Smooth muscle cell (in vitro differentiated cells): ENCODE measurements around the gene USP2. TPM values are rescaled to one million over a fixed set of nuclear protein-coding genes. Genes with fewer than 3 reads are reported as not detected.

Source experiments
- DNase-seq: peaks from one replicate; lab custom pipeline; 2025; ENCODE audit not compliant: unreplicated experiment; lab: John Stamatoyannopoulos, UW
- H2AFZ ChIP-seq: fragments of 200-600 bp; sonication (generic); 2 replicates; pipeline ENCODE4 v1.6.0; 2016; ENCODE audit warnings: antibody characterized with exemption, low read depth, mild to moderate bottlenecking
- H3F3A ChIP-seq: fragments of 200-600 bp; sonication (generic); 2 replicates; pipeline ENCODE4 v1.6.0; 2017; ENCODE audit warnings: antibody characterized with exemption, low read depth
- H3K27ac ChIP-seq: fragments of 200-600 bp; sonication (generic); 2 replicates; pipeline ENCODE4 v1.5.1; 2016; ENCODE audit warnings: low read depth, mild to moderate bottlenecking
- H3K27me3 ChIP-seq: fragments of 200-600 bp; sonication (generic); 2 replicates; pipeline ENCODE4 v1.6.1; 2016; ENCODE audit warnings: low read depth, mild to moderate bottlenecking
- H3K36me3 ChIP-seq: fragments of 200-600 bp; sonication (generic); 2 replicates; pipeline ENCODE4 v1.5.1; 2016; ENCODE audit warnings: low read depth
- H3K4me1 ChIP-seq: fragments of 200-600 bp; sonication (generic); 2 replicates; pipeline ENCODE4 v1.5.1; 2016; ENCODE audit warnings: low read depth
- H3K4me2 ChIP-seq: fragments of 200-600 bp; sonication (generic); 2 replicates; pipeline ENCODE4 v1.6.0; 2016; ENCODE audit warnings: mild to moderate bottlenecking
- H3K4me3 ChIP-seq: fragments of 200-600 bp; sonication (generic); 2 replicates; pipeline ENCODE4 v1.5.1; 2016; ENCODE audit warnings: mild to moderate bottlenecking
- H3K79me2 ChIP-seq: fragments of 200-600 bp; sonication (generic); 2 replicates; pipeline ENCODE4 v1.6.0; 2016; ENCODE audit warnings: low read depth, mild to moderate bottlenecking
- H3K9ac ChIP-seq: fragments of 200-600 bp; sonication (generic); 2 replicates; pipeline ENCODE4 v1.6.0; 2016; ENCODE audit warnings: low read depth
- H3K9me3 ChIP-seq: fragments of 200-600 bp; sonication (generic); replicated peaks from 2 replicates; pipeline ENCODE4 v1.5.1; 2016; ENCODE audit warnings: low read depth
- H4K20me1 ChIP-seq: fragments of 200-600 bp; sonication (generic); 2 replicates; pipeline ENCODE4 v1.6.0; 2016; ENCODE audit warnings: low read depth
- CTCF ChIP-seq: fragments of 200-600 bp; sonication (generic); IDR thresholded peaks from 2 replicates; pipeline ENCODE4 v1.5.1; 2017; ENCODE audit warnings: borderline replicate concordance, mild to moderate bottlenecking, antibody characterized with exemption; ENCODE audit not compliant: insufficient read depth, poor library complexity, severe bottlenecking
- WGBS: methylation state at CpG from one replicate; pipeline ENCODE4 v1.1.7; 2016; ENCODE audit warnings: low lambda C conversion rate; 5-methylcytosine and 5-hydroxymethylcytosine counted together
- polyA plus RNA-seq: library from polyadenylated mRNA; unstranded; fragments of >200 nt; fragmentation: Nextera tagmentation; extraction: Ambion mirVana; gene quantifications from 2 replicates; pipeline ENCODE4 v1.2.1, GENCODE V29; 2016
- total RNA-seq: library from RNA; depleted of rRNA; stranded (reverse); fragments of >200 nt; gene quantifications from 2 replicates; pipeline ENCODE4 v1.2.3, GENCODE V29; 2014

USP2 gene
- total and polyA plus RNA-seq, 2 experiments from 2014 or later = 0.25 to 1.4 TPM

GRCh38 chr11:119322921-119323531 is 58.5 kb downstream of the USP2 start:
- peaks cover 34% of the 10 kb centered on the region for H3F3A ChIP-seq
- H3K36me3 ChIP-seq = no peaks in the 10 kb centered on the region
- no peak overlapping the region for H3K27ac ChIP-seq
- H3K27me3 ChIP-seq = no peaks in the 10 kb centered on the region
- peaks cover 35% of the 10 kb centered on the region for H3K4me1 ChIP-seq
- no peak for TF ChIP-seq CTCF
- no peak overlapping the region for H3K4me3 ChIP-seq
- H3K79me2 ChIP-seq = no peaks in the 10 kb centered on the region
- no peak overlapping the region for H2AFZ ChIP-seq
- H3K9me3 ChIP-seq = no peaks in the 10 kb centered on the region
- DNase-seq = no peak
- whole genome bisulfite sequencing = 95% methylated on average over 20 of the region's 20 CpGs
- no peak overlapping the region for H3K9ac ChIP-seq
- no peak overlapping the region for H3K4me2 ChIP-seq
- no peaks in the 10 kb centered on the region for H4K20me1 ChIP-seq

DNA sequence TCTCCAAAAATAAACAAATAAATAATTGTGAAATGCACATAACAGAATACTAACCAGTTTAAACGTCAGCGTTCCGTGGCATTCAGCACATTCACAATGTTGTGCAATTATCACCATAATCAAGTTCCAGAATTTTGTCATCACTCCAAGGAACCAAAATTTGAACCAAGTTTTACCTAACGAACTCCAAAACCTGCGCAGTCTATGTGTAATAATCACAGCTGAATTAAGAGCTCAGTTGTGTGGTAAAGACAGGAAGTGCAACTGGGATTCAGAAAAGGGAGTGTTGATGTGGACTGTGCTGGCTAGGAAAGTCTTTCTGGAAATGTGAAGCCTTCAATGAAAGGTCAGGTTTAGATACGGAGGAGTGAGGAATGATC is 59.1 kb downstream of the USP2 start:
- no peaks in the 10 kb centered on the region for H4K20me1 ChIP-seq
- H3K4me3 ChIP-seq = no peak overlapping the region
- H2AFZ ChIP-seq = no peak overlapping the region
- H3K27me3 ChIP-seq = no peaks in the 10 kb centered on the region
- H3K4me1 ChIP-seq = peaks cover 41% of the 10 kb centered on the region
- H3K9ac ChIP-seq = no peak overlapping the region
- no peak overlapping the region for H3K27ac ChIP-seq
- WGBS = 71% methylated on average over 6 of the region's 6 CpGs
- DNase-seq = no peak
- H3K9me3 ChIP-seq = no peaks in the 10 kb centered on the region
- H3K79me2 ChIP-seq = no peaks in the 10 kb centered on the region
- peaks cover 41% of the 10 kb centered on the region for H3F3A ChIP-seq
- TF ChIP-seq CTCF = no peak
- no peak overlapping the region for H3K4me2 ChIP-seq
- no peaks in the 10 kb centered on the region for H3K36me3 ChIP-seq

GRCh38 chr11:119320776-119321524 is 60.5 kb downstream of the USP2 start:
- no peaks in the 10 kb centered on the region for H3K36me3 ChIP-seq
- DNase-seq = no peak
- H3K27me3 ChIP-seq = no peaks in the 10 kb centered on the region
- H3K4me2 ChIP-seq = peak overlapping the region; percentile 98
- peaks cover 43% of the 10 kb centered on the region for H3F3A ChIP-seq
- WGBS = under 1% methylated on average over 43 of the region's 60 CpGs
- H3K4me1 ChIP-seq = peaks cover 51% of the 10 kb centered on the region
- H3K9ac ChIP-seq = peak overlapping the region; percentile 39
- no peaks in the 10 kb centered on the region for H3K79me2 ChIP-seq
- H4K20me1 ChIP-seq = no peaks in the 10 kb centered on the region
- no peaks in the 10 kb centered on the region for H3K9me3 ChIP-seq
- no peak for TF ChIP-seq CTCF
- peak overlapping the region; percentile 60 for H3K4me3 ChIP-seq
- H3K27ac ChIP-seq = peak overlapping the region; percentile 46
- peak overlapping the region; percentile 91 for H2AFZ ChIP-seq
